ENCODE measurements around the gene C1QL3. TPM values are rescaled to one million over a fixed set of nuclear protein-coding genes. Genes with fewer than 3 reads are reported as not detected.

The C1QL3 gene
- total RNA-seq, 4 donors from 2014 or later: 0.18 TPM; not detected in 3

Other genes starting within 250 kb of the C1QL3 start
- 10 to 100 TPM in 3 of 4 donors, 1 to 10 TPM in 1; 8.9 to 17.1 (median 14.5) TPM for gene PTER, start 84.9 kb downstream of the C1QL3 start, total RNA-seq

All from suprapubic skin (tissue), 4 donors.